ENCODE data around the gene PRTN3. TPM values are rescaled to one million over a fixed set of nuclear protein-coding genes. Genes with fewer than 3 reads are reported as not detected.

Gene PRTN3
- polyA plus RNA-seq, 1 of the 3 experiments (the other 2 are of a cell fraction), result not detected

GRCh38 chr19:823565-824121 is 17.2 kb upstream of the PRTN3 start (continued):
- TF ChIP-seq RFX5 (IDR thresholded peaks at IDR 0.05; ENCODE audit: low read length), result no peak
- no peak for TF ChIP-seq FOXM1 (IDR thresholded peaks at IDR 0.05; ENCODE audit: low read depth)
- no peak for TF ChIP-seq USF1 (IDR thresholded peaks at IDR 0.05; ENCODE audit: borderline replicate concordance, low read depth)

- no peaks in the 10 kb centered on the region; a peak in 1 of 4 replicates for H3K4me1 ChIP-seq (ENCODE audit: control insufficient read depth in 1 of 2, insufficient read depth in 2 of 2, low read depth in 1 of 2, low read length in 1 of 2)
- WGBS (ENCODE audit: low lambda C conversion rate), result 85% methylated on average over 13 of the region's 15 CpGs
- no peaks in the 10 kb centered on the region for H3K9me3 ChIP-seq
- H3K4me3 ChIP-seq (ENCODE audit: low read depth in 2 of 2, low read length in 1 of 2), result no peak overlapping the region
- no peaks in the 10 kb centered on the region for H3K79me2 ChIP-seq (ENCODE audit: insufficient read depth)
- H3K9me2 ChIP-seq, result no peaks in the 10 kb centered on the region
- no peaks in the 10 kb centered on the region for H4K20me1 ChIP-seq (ENCODE audit: insufficient read depth)
- H3K27ac ChIP-seq (ENCODE audit: low read depth in 2 of 2, low read length in 1 of 2), result no peak overlapping the region
- no peak for DNase-seq
- H3K9ac ChIP-seq, result no peak overlapping the region
- H3F3A ChIP-seq (replicated peaks; ENCODE audit: insufficient read depth), result peaks cover 3% of the 10 kb centered on the region
- H3K4me2 ChIP-seq, result no peak overlapping the region
- no peaks in the 10 kb centered on the region for H3K36me3 ChIP-seq (replicated peaks in 1 of 2; ENCODE audit: control insufficient read depth in 1 of 2, insufficient read depth in 2 of 2, low read length in 1 of 2)
- ChIA-PET POLR2A (no interaction called here), CTCF (no interaction called here)
- H3K27me3 ChIP-seq (ENCODE audit: insufficient read depth), result peaks cover 6% of the 10 kb centered on the region; the same call in 1 of the 2 replicates
- no peak overlapping the region for H2AFZ ChIP-seq (ENCODE audit: low read depth)
- TF ChIP-seq FOSL2 (IDR thresholded peaks at IDR 0.05; ENCODE audit: borderline replicate concordance, low read depth) (no peak), ZBTB33 (IDR thresholded peaks at IDR 0.05; ENCODE audit: borderline replicate concordance, low read depth) (no peak), PBX3 (IDR thresholded peaks at IDR 0.05) (no peak), TAF1 (IDR thresholded peaks at IDR 0.05; ENCODE audit: borderline replicate concordance, low read depth, low read length) (no peak), ELF1 (IDR thresholded peaks at IDR 0.05) (no peak), REST (IDR thresholded peaks at IDR 0.05; ENCODE audit: low read depth, low read length) (no peak), USF1 (IDR thresholded peaks at IDR 0.05; ENCODE audit: borderline replicate concordance, low read depth) (no peak), CHD2 (IDR thresholded peaks at IDR 0.05; ENCODE audit: low read length, partially characterized antibody) (no peak), GABPA (IDR thresholded peaks at IDR 0.05; ENCODE audit: low read depth) (no peak), MEF2A (IDR thresholded peaks at IDR 0.05; ENCODE audit: borderline replicate concordance, low read depth) (no peak), FOXM1 (IDR thresholded peaks at IDR 0.05; ENCODE audit: low read depth) (no peak), POLR2AphosphoS5 (IDR thresholded peaks at IDR 0.05; ENCODE audit: low read depth, low read length) (no peak), CTCF (IDR thresholded peaks at IDR 0.05) (no peak), YY1 (IDR thresholded peaks at IDR 0.05; ENCODE audit: low read depth) (no peak), GATA2 (CRISPR knock-in tag; IDR thresholded peaks at IDR 0.05) (no peak), RAD21 (IDR thresholded peaks at IDR 0.05; ENCODE audit: low read length) (no peak), EZH2phosphoT487 (IDR thresholded peaks at IDR 0.05; ENCODE audit: borderline replicate concordance, low read depth) (no peak), FOXJ3 (CRISPR knock-in tag; IDR thresholded peaks at IDR 0.05) (no peak), RXRA (IDR thresholded peaks at IDR 0.05; ENCODE audit: borderline replicate concordance, low read depth) (no peak)
Measured at GRCh38 chr19:824885-825284, 15.9 kb upstream of the PRTN3 start.

All from SK-N-SH (cell line).